H9 (cell line): ENCODE data around the gene SLC26A6. TPM values are rescaled to one million over a fixed set of nuclear protein-coding genes. Genes with fewer than 3 reads are reported as not detected.

ENCODE experiments used
- DNase-seq: peaks from one replicate; pipeline ENCODE4 v3.0.0-alpha.2; 2017
- H2AFZ ChIP-seq: one replicate; pipeline ENCODE4 v1.6.1; 2013; ENCODE audit warnings: mild to moderate bottlenecking, low read length, control low read depth, moderate library complexity
- H2AK5ac ChIP-seq: 2 replicates; pipeline ENCODE4 v1.6.1; 2013; ENCODE audit warnings: low read length, control low read depth, mixed read lengths; ENCODE audit not compliant: insufficient read length
- H2BK120ac ChIP-seq: one replicate; pipeline ENCODE4 v1.6.1; 2013; ENCODE audit warnings: low read depth, mild to moderate bottlenecking, low read length, control low read depth, inconsistent platforms; ENCODE audit not compliant: poor library complexity, severe bottlenecking
- H2BK12ac ChIP-seq: 2 replicates; pipeline ENCODE4 v1.6.1; 2013; ENCODE audit warnings: low read length, control low read depth, mixed read lengths, low read depth; ENCODE audit not compliant: insufficient read length
- H2BK15ac ChIP-seq: 2 replicates; pipeline ENCODE4 v1.6.1; 2013; ENCODE audit warnings: low read depth, low read length, control low read depth
- H2BK20ac ChIP-seq: one replicate; pipeline ENCODE4 v1.6.1; 2013; ENCODE audit warnings: low read depth, mild to moderate bottlenecking, low read length, control low read depth, inconsistent platforms; ENCODE audit not compliant: poor library complexity, severe bottlenecking
- H2BK5ac ChIP-seq: 2 replicates; pipeline ENCODE4 v1.6.1; 2013; ENCODE audit warnings: low read length, control low read depth, mixed read lengths; ENCODE audit not compliant: insufficient read length
- H3K14ac ChIP-seq: 2 replicates; pipeline ENCODE4 v1.6.1; 2013; ENCODE audit warnings: low read length, control low read depth; ENCODE audit not compliant: insufficient read depth
- H3K18ac ChIP-seq: 2 replicates; pipeline ENCODE4 v1.6.1; 2013; ENCODE audit warnings: low read depth, mild to moderate bottlenecking, mixed read lengths, low read length, control low read depth; ENCODE audit not compliant: insufficient read length
- H3K23ac ChIP-seq: 2 replicates; pipeline ENCODE4 v1.6.1; 2013; ENCODE audit warnings: low read length, control low read depth, mixed read lengths, low read depth; ENCODE audit not compliant: insufficient read length
- H3K23me2 ChIP-seq: 2 replicates; pipeline ENCODE4 v1.6.1; 2013; ENCODE audit warnings: low read depth, mild to moderate bottlenecking, mixed read lengths, low read length, control low read depth; ENCODE audit not compliant: insufficient read length, poor library complexity, severe bottlenecking
- H3K27ac ChIP-seq: 2 replicates; pipeline ENCODE4 v1.5.1; 2013; ENCODE audit warnings: low read length, control low read depth, mixed read lengths, low read depth; ENCODE audit not compliant: insufficient read length
- H3K27me3 ChIP-seq: 2 replicates; pipeline ENCODE4 v1.6.1; 2013; ENCODE audit warnings: low read length, control low read depth, inconsistent platforms; ENCODE audit not compliant: insufficient read depth
- H3K4ac ChIP-seq: 2 replicates; pipeline ENCODE4 v1.6.1; 2013; ENCODE audit warnings: low read depth, mild to moderate bottlenecking, control low read depth, inconsistent platforms, low read length, moderate library complexity
- H3K4me1 ChIP-seq: 2 replicates; pipeline ENCODE4 v1.6.1; 2013; ENCODE audit warnings: low read length, control low read depth, inconsistent platforms; ENCODE audit not compliant: insufficient read depth
- H3K4me2 ChIP-seq: 2 replicates; pipeline ENCODE4 v1.6.1; 2013; ENCODE audit warnings: low read length, control low read depth, mixed read lengths; ENCODE audit not compliant: insufficient read length, insufficient read depth
- H3K56ac ChIP-seq: 2 replicates; pipeline ENCODE4 v1.6.1; 2013; ENCODE audit warnings: low read depth, mild to moderate bottlenecking, mixed read lengths, low read length, control low read depth; ENCODE audit not compliant: insufficient read length
- H3K79me1 ChIP-seq: 2 replicates; pipeline ENCODE4 v1.6.1; 2013; ENCODE audit warnings: low read depth, mild to moderate bottlenecking, moderate library complexity, low read length, control low read depth, inconsistent platforms; ENCODE audit not compliant: insufficient read depth, poor library complexity, severe bottlenecking
- H3K79me2 ChIP-seq: 2 replicates; pipeline ENCODE4 v1.6.1; 2013; ENCODE audit warnings: low read length, control low read depth, inconsistent platforms; ENCODE audit not compliant: insufficient read depth
- H3K9ac ChIP-seq: 2 replicates; pipeline ENCODE4 v1.6.1; 2013; ENCODE audit warnings: low read length, control low read depth, mixed read lengths; ENCODE audit not compliant: insufficient read length; ENCODE audit errors: extremely low read depth
- H3K9me3 ChIP-seq: one replicate; pipeline ENCODE4 v1.6.1; 2013; ENCODE audit warnings: low read depth, low read length, inconsistent platforms; ENCODE audit not compliant: control insufficient read depth
- H3T11ph ChIP-seq: one replicate; pipeline ENCODE4 v1.6.1; 2013; ENCODE audit warnings: mild to moderate bottlenecking, low read length, control low read depth, inconsistent platforms
- H4K20me1 ChIP-seq: one replicate; pipeline ENCODE4 v1.6.1; 2013; ENCODE audit not compliant: control insufficient read depth, insufficient read length, insufficient read depth
- H4K5ac ChIP-seq: 2 replicates; pipeline ENCODE4 v1.6.1; 2013; ENCODE audit warnings: low read depth, mild to moderate bottlenecking, mixed read lengths, low read length, control low read depth; ENCODE audit not compliant: insufficient read length
- H4K8ac ChIP-seq: replicated peaks from 2 replicates; pipeline ENCODE4 v1.6.1; 2013; ENCODE audit warnings: low read length, control low read depth, mixed read lengths, low read depth; ENCODE audit not compliant: insufficient read length
- H4K91ac ChIP-seq: 2 replicates; pipeline ENCODE4 v1.6.1; 2013; ENCODE audit warnings: low read depth, mild to moderate bottlenecking, moderate library complexity, mixed read lengths, low read length, control low read depth; ENCODE audit not compliant: insufficient read length
- H3K27ac Mint-ChIP-seq, 3 experiments: 2 replicates in 2 of 3; 3 replicates in 1 of 3; pipeline ENCODE4 v1.8.0; 2020 to 2021; ENCODE audit warnings: mixed read lengths in 3 of 3, mild to moderate bottlenecking in 1 of 3, moderate library complexity in 1 of 3
- H3K27me3 Mint-ChIP-seq: 2 replicates; pipeline ENCODE4 v1.8.0; 2021; ENCODE audit warnings: low read depth, mild to moderate bottlenecking, moderate library complexity, mixed read lengths
- H3K36me3 Mint-ChIP-seq, 3 experiments: 2 replicates in 2 of 3; 3 replicates in 1 of 3; pipeline ENCODE4 v1.8.0; 2020 to 2021; ENCODE audit warnings: low read depth in 3 of 3, mixed read lengths in 3 of 3; ENCODE audit not compliant: insufficient read depth in 1 of 3
- H3K4me1 Mint-ChIP-seq, 2 experiments: 2 replicates each; pipeline ENCODE4 v1.8.0; 2020; ENCODE audit warnings: mixed read lengths in 2 of 2
- H3K4me3 Mint-ChIP-seq, 2 experiments: 2 replicates in 1 of 2; 3 replicates in 1 of 2; pipeline ENCODE4 v1.8.0; 2020 to 2021; ENCODE audit warnings: mild to moderate bottlenecking in 2 of 2, mixed read lengths in 2 of 2, moderate library complexity in 1 of 2
- H3K9me3 Mint-ChIP-seq, 2 experiments: 2 replicates in 1 of 2; 3 replicates in 1 of 2; pipeline ENCODE4 v1.8.0; 2020; ENCODE audit warnings: mild to moderate bottlenecking in 2 of 2, mixed read lengths in 2 of 2, moderate library complexity in 1 of 2
- WGBS: extraction: QIAGEN DNeasy Blood & Tissue Kit; methylation state at CpG from one replicate; pipeline ENCODE4 v1.1.7; 2013; ENCODE audit warnings: missing lambda C conversion rate, low lambda C conversion rate, mixed read lengths; ENCODE audit not compliant: insufficient read length; ENCODE audit errors: extremely low coverage; 5-methylcytosine and 5-hydroxymethylcytosine counted together
- total RNA-seq: library from RNA; stranded (reverse); gene quantifications from 2 replicates; pipeline ENCODE4 v1.2.1, GENCODE V29; 2021
- TF ChIP-seq, protein P1 (sequence below): fragments of 200-600 bp; sonication (generic); conservative IDR thresholded peaks from 3 replicates; pipeline ENCODE4 v1.8.0; 2021; ENCODE audit warnings: antibody characterized with exemption, mild to moderate bottlenecking

The SLC26A6 gene
- total RNA-seq, 1 experiment from 2014 or later = 61.3 TPM

GRCh38 chr3:48595075-48595525 is 40.2 kb downstream of the SLC26A6 start, which contains the start of gene COL7A1:
TSS of gene COL7A1 (minus strand) at chr3:48595329. CDS start at chr3:48595159, 170 bp downstream.
- Histone ChIP-seq H3K9me3 (no peaks in the 10 kb centered on the region), H3K27ac (no peak within 1 kb of the TSS), H3K9ac (no peak within 1 kb of the TSS), H3K18ac (peak within 1 kb of the TSS; percentile 13), H3K56ac (no peak within 1 kb of the TSS), H2AFZ (no peak within 1 kb of the TSS), H3K27me3 (no peaks in the 10 kb centered on the region), H2BK5ac (no peak within 1 kb of the TSS), H4K20me1 (no peaks in the 10 kb centered on the region), H3K79me1 (no peaks in the 10 kb centered on the region), H4K8ac (no peak within 1 kb of the TSS), H2BK15ac (no peak within 1 kb of the TSS), H3K23ac (no peak within 1 kb of the TSS), H3K4me2 (no peak within 1 kb of the TSS), H4K91ac (no peak within 1 kb of the TSS), H3T11ph (no peak within 1 kb of the TSS), H2BK120ac (no peak within 1 kb of the TSS), H3K79me2 (no peaks in the 10 kb centered on the region), H2BK12ac (no peak within 1 kb of the TSS), H2BK20ac (no peak within 1 kb of the TSS), H3K23me2 (no peaks in the 10 kb centered on the region), H3K4ac (no peak within 1 kb of the TSS), H3K14ac (peak within 1 kb of the TSS; percentile 43; the same call in 1 of the 2 replicates), H4K5ac (no peak within 1 kb of the TSS), H3K4me1 (no peaks in the 10 kb centered on the region), H2AK5ac (no peak within 1 kb of the TSS)
- Mint-ChIP-seq H3K4me1 (peaks cover 12 to 21% of the 10 kb centered on the region in 2 experiments), H3K9me3 (no peaks in the 10 kb centered on the region), H3K27me3 (peaks cover 4% of the 10 kb centered on the region; the same call in 1 of the 2 replicates), H3K4me3 (no peak within 1 kb of the TSS), H3K36me3 (peaks cover 16 to 38% (median 20%) of the 10 kb centered on the region in 3 experiments), H3K27ac (peak within 1 kb of the TSS; percentile 60 to 90 (median 83); a peak in 6 of 7 replicates)
- peak; percentile 53 for DNase-seq
- TF ChIP-seq, protein P1, sequence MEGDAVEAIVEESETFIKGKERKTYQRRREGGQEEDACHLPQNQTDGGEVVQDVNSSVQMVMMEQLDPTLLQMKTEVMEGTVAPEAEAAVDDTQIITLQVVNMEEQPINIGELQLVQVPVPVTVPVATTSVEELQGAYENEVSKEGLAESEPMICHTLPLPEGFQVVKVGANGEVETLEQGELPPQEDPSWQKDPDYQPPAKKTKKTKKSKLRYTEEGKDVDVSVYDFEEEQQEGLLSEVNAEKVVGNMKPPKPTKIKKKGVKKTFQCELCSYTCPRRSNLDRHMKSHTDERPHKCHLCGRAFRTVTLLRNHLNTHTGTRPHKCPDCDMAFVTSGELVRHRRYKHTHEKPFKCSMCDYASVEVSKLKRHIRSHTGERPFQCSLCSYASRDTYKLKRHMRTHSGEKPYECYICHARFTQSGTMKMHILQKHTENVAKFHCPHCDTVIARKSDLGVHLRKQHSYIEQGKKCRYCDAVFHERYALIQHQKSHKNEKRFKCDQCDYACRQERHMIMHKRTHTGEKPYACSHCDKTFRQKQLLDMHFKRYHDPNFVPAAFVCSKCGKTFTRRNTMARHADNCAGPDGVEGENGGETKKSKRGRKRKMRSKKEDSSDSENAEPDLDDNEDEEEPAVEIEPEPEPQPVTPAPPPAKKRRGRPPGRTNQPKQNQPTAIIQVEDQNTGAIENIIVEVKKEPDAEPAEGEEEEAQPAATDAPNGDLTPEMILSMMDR = no peak
- no CpG with 5 or more reads among the region's 35 CpGs for WGBS
